ENCODE results near the gene DCPS.

DCPS gene

DNA sequence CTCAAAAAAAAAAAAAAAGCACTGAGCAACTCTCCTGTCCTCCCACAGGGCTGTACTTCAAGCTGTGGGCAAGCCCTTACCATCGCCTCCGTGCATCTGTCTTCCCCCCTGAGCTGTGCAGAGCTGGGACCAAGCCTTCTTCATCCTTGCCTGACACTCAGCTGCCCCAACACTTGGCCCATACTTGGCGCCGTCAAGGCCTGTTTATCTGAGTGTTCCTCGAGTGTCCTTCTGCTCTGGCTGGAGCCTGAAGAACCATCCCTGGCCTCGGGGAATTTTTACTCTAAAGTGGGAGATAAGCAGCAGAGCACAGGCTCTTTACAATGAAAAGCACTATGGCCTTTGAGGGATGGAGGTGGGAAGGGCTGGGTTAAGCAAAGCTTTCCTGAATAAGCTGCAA lies 22.6 kb upstream of the DCPS start:
- Histone ChIP-seq H3K79me2 (ENCODE audit: insufficient read depth, low read depth) (peaks cover 3% of the 10 kb centered on the region; the same call in 1 of the 2 replicates), H3K27me3 (ENCODE audit: insufficient read depth, low read depth) (no peaks in the 10 kb centered on the region), H3K9ac (no peak overlapping the region), H3K4me3 (IDR thresholded peaks at IDR 0.05; ENCODE audit: insufficient read depth, low read depth, low read length) (no peak overlapping the region), H3K36me3 (ENCODE audit: insufficient read depth) (no peaks in the 10 kb centered on the region), H3K27ac (no peak overlapping the region), H2AFZ (ENCODE audit: low read depth) (no peak overlapping the region), H3K4me2 (no peak overlapping the region), H3K4me1 (ENCODE audit: low read depth, poor library complexity, severe bottlenecking) (peaks cover 21% of the 10 kb centered on the region), H4K20me1 (ENCODE audit: insufficient read depth) (no peaks in the 10 kb centered on the region)
- TF ChIP-seq, protein P1, sequence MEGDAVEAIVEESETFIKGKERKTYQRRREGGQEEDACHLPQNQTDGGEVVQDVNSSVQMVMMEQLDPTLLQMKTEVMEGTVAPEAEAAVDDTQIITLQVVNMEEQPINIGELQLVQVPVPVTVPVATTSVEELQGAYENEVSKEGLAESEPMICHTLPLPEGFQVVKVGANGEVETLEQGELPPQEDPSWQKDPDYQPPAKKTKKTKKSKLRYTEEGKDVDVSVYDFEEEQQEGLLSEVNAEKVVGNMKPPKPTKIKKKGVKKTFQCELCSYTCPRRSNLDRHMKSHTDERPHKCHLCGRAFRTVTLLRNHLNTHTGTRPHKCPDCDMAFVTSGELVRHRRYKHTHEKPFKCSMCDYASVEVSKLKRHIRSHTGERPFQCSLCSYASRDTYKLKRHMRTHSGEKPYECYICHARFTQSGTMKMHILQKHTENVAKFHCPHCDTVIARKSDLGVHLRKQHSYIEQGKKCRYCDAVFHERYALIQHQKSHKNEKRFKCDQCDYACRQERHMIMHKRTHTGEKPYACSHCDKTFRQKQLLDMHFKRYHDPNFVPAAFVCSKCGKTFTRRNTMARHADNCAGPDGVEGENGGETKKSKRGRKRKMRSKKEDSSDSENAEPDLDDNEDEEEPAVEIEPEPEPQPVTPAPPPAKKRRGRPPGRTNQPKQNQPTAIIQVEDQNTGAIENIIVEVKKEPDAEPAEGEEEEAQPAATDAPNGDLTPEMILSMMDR (conservative IDR thresholded peaks at IDR 0.05; ENCODE audit: low read depth, low read length) = no peak

DNA sequence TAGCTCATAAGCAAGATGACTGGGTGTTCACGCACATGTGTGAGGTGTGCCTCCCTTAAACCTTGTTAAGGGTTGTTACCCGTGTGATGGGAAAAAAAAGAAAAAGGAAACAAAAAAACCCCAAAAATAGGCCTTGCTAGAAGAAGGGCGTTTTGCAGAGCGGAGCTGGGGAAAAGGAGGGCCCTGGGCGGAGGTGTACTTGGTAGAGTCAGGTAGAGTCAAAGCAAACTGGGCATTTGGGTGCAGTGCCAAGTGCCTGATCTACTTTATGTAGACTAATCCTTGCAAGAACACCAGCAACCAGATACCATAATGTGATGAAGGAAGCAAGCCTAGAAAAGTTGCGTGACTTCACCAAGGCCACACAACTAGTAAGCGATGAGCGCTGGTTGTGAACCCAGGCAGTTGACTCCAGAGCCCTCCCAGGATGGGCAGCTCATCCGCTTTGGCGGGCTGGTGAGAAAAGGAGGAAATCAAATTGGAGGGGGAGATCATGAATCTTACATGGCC lies 22.1 kb upstream of the DCPS start:
- Histone ChIP-seq H3K4me1 (ENCODE audit: low read depth, poor library complexity, severe bottlenecking) (peaks cover 21% of the 10 kb centered on the region), H3K27ac (no peak overlapping the region), H3K36me3 (ENCODE audit: insufficient read depth) (no peaks in the 10 kb centered on the region), H3K4me2 (no peak overlapping the region), H3K27me3 (ENCODE audit: insufficient read depth, low read depth) (no peaks in the 10 kb centered on the region), H3K79me2 (ENCODE audit: insufficient read depth, low read depth) (peaks cover 5% of the 10 kb centered on the region; the same call in 1 of the 2 replicates), H3K9ac (no peak overlapping the region), H2AFZ (ENCODE audit: low read depth) (no peak overlapping the region), H4K20me1 (ENCODE audit: insufficient read depth) (no peaks in the 10 kb centered on the region), H3K4me3 (IDR thresholded peaks at IDR 0.05; ENCODE audit: insufficient read depth, low read depth, low read length) (no peak overlapping the region)
- TF ChIP-seq, protein P1 (conservative IDR thresholded peaks at IDR 0.05; ENCODE audit: low read depth, low read length) = no peak

DNA sequence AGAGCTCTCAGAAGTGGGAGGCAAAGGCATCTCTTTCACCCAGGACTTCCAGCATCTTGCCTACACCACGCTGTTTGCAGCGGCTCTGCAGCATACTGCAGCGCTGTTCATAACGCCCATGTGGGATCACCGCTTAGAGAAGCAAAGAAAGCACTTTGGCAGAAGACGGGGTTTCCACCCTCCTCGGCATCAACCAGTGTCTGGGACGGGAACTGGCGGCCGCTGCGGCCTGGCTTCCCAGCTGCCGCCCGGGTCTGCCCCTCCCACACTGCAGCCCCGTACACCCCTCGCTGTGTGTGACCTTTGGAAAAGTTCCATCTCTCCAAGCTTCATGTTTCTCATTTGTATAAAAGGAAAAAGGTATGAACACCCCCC lies 21.5 kb upstream of the DCPS start:
- Histone ChIP-seq H3K9ac (peak overlapping the region; percentile 71; the same call in 1 of the 2 replicates), H3K27ac (peak overlapping the region; percentile 80), H2AFZ (ENCODE audit: low read depth) (peak overlapping the region; percentile 50)

DNA sequence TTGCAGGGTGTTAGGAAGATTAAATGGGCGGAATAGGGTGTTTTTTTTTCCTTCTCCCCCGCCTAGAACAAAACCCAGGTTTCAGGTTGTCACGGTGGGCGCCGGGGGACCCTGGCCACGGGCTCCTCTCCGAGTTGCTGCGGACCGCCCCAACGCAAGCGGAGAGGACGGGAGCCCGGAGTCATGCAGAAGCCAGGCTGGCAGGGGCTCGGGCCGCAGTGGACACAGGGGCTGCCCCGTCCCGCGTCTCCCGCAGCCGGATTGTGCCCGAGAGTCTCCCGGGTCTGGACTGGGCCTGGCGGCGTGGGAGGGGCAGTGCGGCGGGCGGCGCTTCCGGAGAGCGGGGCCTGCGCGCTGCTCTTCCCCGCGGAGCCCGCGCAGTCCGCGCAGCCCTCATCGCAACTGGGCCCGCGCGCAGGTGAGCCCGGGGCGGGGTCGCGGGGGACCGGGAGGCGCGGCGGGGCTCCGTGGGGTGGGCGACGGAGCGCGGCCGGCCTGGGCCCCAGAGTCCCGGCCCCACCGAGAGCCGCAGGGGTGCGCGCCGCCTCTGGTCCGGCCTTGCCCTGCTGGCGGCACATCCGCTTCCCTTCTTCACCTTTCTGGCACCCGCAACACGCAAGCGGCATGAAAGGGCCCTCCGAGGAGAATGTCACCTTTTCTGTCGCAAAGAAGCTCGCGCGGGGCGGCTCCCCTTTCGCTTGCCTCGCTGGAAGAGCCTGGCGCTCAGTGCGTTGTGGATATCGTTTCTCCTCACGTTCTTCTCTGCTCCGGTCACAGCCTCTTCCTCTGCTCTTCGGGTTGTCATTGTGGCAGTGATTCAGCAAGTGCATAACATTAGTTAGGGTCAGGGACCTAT lies 20.9 kb upstream of the DCPS start, which contains the start of gene TIRAP:
Gene TIRAP (plus strand): TSS at position 358 of the 856 bp plus-strand sequence. CDS start 7,802 bp downstream, outside the sequence.
- peak within 1 kb of the TSS; percentile 79 for H3K4me2 ChIP-seq
- H3K4me3 ChIP-seq (IDR thresholded peaks at IDR 0.05; ENCODE audit: insufficient read depth, low read depth, low read length) = no peak within 1 kb of the TSS
- peaks cover 21% of the 10 kb centered on the region for H3K4me1 ChIP-seq (ENCODE audit: low read depth, poor library complexity, severe bottlenecking)
- peak within 1 kb of the TSS; percentile 80 for H3K27ac ChIP-seq
- peaks cover 5% of the 10 kb centered on the region; the same call in 1 of the 2 replicates for H3K79me2 ChIP-seq (ENCODE audit: insufficient read depth, low read depth)
- H3K9ac ChIP-seq = peak within 1 kb of the TSS; percentile 71
- H3K36me3 ChIP-seq (ENCODE audit: insufficient read depth) = no peaks in the 10 kb centered on the region
- TF ChIP-seq, protein P1 (conservative IDR thresholded peaks at IDR 0.05; ENCODE audit: low read depth, low read length) = no peak
- H3K27me3 ChIP-seq (ENCODE audit: insufficient read depth, low read depth) = no peaks in the 10 kb centered on the region
- no peaks in the 10 kb centered on the region for H4K20me1 ChIP-seq (ENCODE audit: insufficient read depth)
- peak within 1 kb of the TSS; percentile 50 for H2AFZ ChIP-seq (ENCODE audit: low read depth)

More for the DNA sequence above, 21.5 kb upstream of the DCPS start:
- Histone ChIP-seq H3K79me2 (ENCODE audit: insufficient read depth, low read depth) (peaks cover 5% of the 10 kb centered on the region; the same call in 1 of the 2 replicates), H3K4me1 (ENCODE audit: low read depth, poor library complexity, severe bottlenecking) (peaks cover 21% of the 10 kb centered on the region), H3K36me3 (ENCODE audit: insufficient read depth) (no peaks in the 10 kb centered on the region), H3K4me2 (peak overlapping the region; percentile 57), H3K4me3 (IDR thresholded peaks at IDR 0.05; ENCODE audit: insufficient read depth, low read depth, low read length) (no peak overlapping the region), H4K20me1 (ENCODE audit: insufficient read depth) (no peaks in the 10 kb centered on the region), H3K27me3 (ENCODE audit: insufficient read depth, low read depth) (no peaks in the 10 kb centered on the region)
- TF ChIP-seq, protein P1 (conservative IDR thresholded peaks at IDR 0.05; ENCODE audit: low read depth, low read length) = no peak
